Prostate gland (tissue), 2 donors: Measurements from ENCODE around the gene ALDH1L2. TPM values are rescaled to one million over a fixed set of nuclear protein-coding genes. Genes with fewer than 3 reads are reported as not detected.

Experiments used
- DNase-seq: peaks from one replicate; pipeline ENCODE4 v3.0.0-alpha.2; 2019; ENCODE audit warnings: low spot score
- H3K27ac ChIP-seq, 2 donors: fragments of 200-600 bp; sonication (generic); 2 replicates each; pipeline ENCODE4 v1.5.1; 2017 to 2019
- H3K27me3 ChIP-seq: fragments of 200-600 bp; sonication (generic); replicated peaks from 2 replicates; pipeline ENCODE4 v1.5.1; 2019; ENCODE audit not compliant: insufficient read depth
- H3K36me3 ChIP-seq, 2 donors: fragments of 200-600 bp; sonication (generic); 1 replicate in 1 of 2; 2 replicates in 1 of 2; pipeline versions ENCODE4 v1.5.1 to v1.8.1; 2017 to 2019
- H3K4me1 ChIP-seq: fragments of 200-600 bp; sonication (generic); replicated peaks from 2 replicates; pipeline ENCODE4 v1.5.1; 2019
- H3K4me3 ChIP-seq, 2 donors: fragments of 200-600 bp; sonication (generic); 2 replicates each; pipeline ENCODE4 v1.5.1; 2017 to 2019
- H3K9me3 ChIP-seq: fragments of 200-600 bp; sonication (generic); 2 replicates; pipeline ENCODE4 v1.5.1; 2017
- POLR2A ChIP-seq: fragments of 450-650 bp; IDR thresholded peaks from one replicate; pipeline ENCODE4 v1.6.1; 2016; ENCODE audit warnings: antibody characterized with exemption, mild to moderate bottlenecking
- POLR2AphosphoS5 ChIP-seq: sonication (generic); formaldehyde crosslinking; IDR thresholded peaks from one replicate; pipeline ENCODE4 v1.6.1; 2017; ENCODE audit warnings: antibody characterized with exemption
- WGBS: methylation state at CpG from one replicate; pipeline ENCODE4 v1.1.5; 2018; 5-methylcytosine and 5-hydroxymethylcytosine counted together
- intact Hi-C: fragments of 100-400 bp; cut with DNase I; formaldehyde crosslinking; loops from one replicate; pipeline ENCODE4 v1.14.2; 2022
- total RNA-seq, 2 donors: library from RNA; depleted of rRNA; stranded (reverse); fragments of >200 nt; gene quantifications; one replicate each; pipeline ENCODE4 v1.1.0, GENCODE V29; 2016
- TF ChIP-seq, protein P1 (sequence below), 4 experiments: fragments of 200-600 bp in 2 of 4; fragments of 450-650 bp in 2 of 4; sonication (generic) in 2 of 4; IDR thresholded peaks; 1 replicate in 3 of 4; 2 replicates in 1 of 4; pipeline ENCODE4 v1.5.1; 2016 to 2019; ENCODE audit warnings: antibody characterized with exemption in 4 of 4, mild to moderate bottlenecking in 2 of 4, moderate library complexity in 2 of 4

Gene ALDH1L2
- total RNA-seq, 2 donors from 2014 or later: 2.6 to 5.3 TPM

GRCh38 chr12:105026411-105026810 lies 57.8 kb downstream of the ALDH1L2 start:
- Histone ChIP-seq H3K27ac (no peak overlapping the region), H3K4me1 (no peaks in the 10 kb centered on the region), H3K9me3 (no peaks in the 10 kb centered on the region), H3K4me3 (no peak overlapping the region), H3K36me3 (no peaks in the 10 kb centered on the region), H3K27me3 (no peaks in the 10 kb centered on the region)
- DNase-seq: no peak
- WGBS: 57% methylated on average over 4 of the region's 4 CpGs
- TF ChIP-seq POLR2A (no peak), POLR2AphosphoS5 (no peak)
- TF ChIP-seq, protein P1, sequence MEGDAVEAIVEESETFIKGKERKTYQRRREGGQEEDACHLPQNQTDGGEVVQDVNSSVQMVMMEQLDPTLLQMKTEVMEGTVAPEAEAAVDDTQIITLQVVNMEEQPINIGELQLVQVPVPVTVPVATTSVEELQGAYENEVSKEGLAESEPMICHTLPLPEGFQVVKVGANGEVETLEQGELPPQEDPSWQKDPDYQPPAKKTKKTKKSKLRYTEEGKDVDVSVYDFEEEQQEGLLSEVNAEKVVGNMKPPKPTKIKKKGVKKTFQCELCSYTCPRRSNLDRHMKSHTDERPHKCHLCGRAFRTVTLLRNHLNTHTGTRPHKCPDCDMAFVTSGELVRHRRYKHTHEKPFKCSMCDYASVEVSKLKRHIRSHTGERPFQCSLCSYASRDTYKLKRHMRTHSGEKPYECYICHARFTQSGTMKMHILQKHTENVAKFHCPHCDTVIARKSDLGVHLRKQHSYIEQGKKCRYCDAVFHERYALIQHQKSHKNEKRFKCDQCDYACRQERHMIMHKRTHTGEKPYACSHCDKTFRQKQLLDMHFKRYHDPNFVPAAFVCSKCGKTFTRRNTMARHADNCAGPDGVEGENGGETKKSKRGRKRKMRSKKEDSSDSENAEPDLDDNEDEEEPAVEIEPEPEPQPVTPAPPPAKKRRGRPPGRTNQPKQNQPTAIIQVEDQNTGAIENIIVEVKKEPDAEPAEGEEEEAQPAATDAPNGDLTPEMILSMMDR (IDR thresholded peaks at IDR 0.05): no peak
- intact Hi-C loops: no loop called here

DNA sequence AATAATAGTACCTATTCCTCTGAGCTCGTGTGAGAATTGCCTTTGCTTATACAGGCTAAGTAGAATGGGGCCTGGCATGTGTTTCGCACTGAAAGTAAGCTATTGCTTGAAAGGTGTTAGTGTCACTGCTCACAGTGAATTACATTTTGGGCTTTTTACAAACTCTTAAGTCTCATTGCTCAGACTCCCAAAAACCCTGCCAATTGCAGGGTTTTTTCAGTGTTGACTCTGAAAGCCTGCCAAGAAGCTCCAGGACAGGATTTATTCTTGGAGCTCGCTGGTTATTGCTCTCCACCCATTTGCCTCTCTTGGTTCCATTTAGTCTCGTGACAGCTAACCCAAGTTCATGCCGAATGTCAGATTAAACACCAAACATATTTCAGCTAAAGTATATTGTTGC lies 58.4 kb downstream of the ALDH1L2 start:
- peak; percentile 67 for DNase-seq
- Histone ChIP-seq H3K27ac (no peak overlapping the region), H3K36me3 (no peaks in the 10 kb centered on the region), H3K4me3 (no peak overlapping the region), H3K9me3 (no peaks in the 10 kb centered on the region), H3K4me1 (no peaks in the 10 kb centered on the region), H3K27me3 (no peaks in the 10 kb centered on the region)
- 12% methylated on average over 5 of the region's 5 CpGs for WGBS
- TF ChIP-seq, protein P1 (IDR thresholded peaks at IDR 0.05): no peak
- TF ChIP-seq POLR2A (no peak), POLR2AphosphoS5 (peak; percentile 69)
- intact Hi-C loops: no loop called here

DNA sequence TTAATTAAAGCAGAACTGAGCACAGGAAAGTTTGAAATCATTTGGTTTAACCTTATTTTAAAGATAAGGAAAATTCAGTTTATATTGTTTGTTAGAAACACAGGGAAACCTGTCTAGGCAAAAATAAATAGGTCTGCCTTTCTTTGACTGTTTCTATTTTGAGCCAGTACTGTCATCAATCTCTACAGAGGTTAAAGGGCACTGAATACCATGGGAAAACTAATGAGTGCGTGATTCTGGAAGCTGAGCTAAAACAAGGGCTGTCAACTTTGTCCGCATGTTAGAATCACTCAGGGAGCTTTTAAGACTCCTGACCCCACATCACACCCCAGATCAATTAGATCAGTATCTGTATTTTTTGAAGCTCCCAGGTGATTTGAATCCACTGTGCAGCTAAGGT lies 59.3 kb downstream of the ALDH1L2 start:
- no peaks in the 10 kb centered on the region for H3K9me3 ChIP-seq
- TF ChIP-seq, protein P1 (IDR thresholded peaks at IDR 0.05): no peak
- no peak for TF ChIP-seq POLR2A
- no peaks in the 10 kb centered on the region for H3K27me3 ChIP-seq
- WGBS: 81% methylated on average over 2 of the region's 2 CpGs
- intact Hi-C loops: no loop called here
- H3K4me1 ChIP-seq: no peaks in the 10 kb centered on the region
- no peak overlapping the region for H3K4me3 ChIP-seq
- no peak overlapping the region for H3K27ac ChIP-seq
- H3K36me3 ChIP-seq: no peaks in the 10 kb centered on the region
- DNase-seq: no peak

DNA sequence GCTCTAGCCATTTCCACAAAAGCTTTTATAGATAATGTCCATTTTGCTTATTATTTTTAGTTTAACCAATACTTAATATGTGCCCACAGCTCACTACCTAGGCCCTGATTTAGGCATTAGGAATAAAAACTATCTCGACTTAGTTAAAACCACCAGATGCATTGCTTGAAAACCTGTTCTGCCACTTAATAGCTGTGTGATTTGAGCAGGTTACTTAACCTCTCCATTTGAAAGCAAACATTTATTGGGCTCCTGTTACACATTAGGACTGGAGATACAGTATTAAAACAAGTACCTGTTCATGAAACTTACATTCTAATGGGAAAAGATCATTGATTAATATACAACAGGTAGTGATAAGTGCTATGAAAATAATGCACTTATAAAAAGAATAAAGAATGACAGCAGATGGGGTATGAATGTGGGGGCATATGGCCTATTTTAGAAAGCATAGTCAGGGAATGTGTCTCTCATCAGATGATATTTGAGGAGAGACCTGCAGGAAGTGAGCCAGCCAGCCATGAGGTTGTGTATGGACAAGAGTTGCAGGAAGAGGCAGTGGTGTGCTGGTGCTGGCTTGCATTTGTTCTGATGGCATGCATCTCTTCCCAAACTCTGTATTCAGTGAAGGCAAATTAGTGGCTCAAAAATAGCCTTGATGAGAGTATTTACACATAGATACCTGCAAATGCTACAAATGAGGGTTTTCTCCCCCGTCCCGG lies 63.9 kb downstream of the ALDH1L2 start:
- H3K27ac ChIP-seq: no peak overlapping the region
- H3K27me3 ChIP-seq: no peaks in the 10 kb centered on the region
- H3K4me3 ChIP-seq: no peak overlapping the region
- no peaks in the 10 kb centered on the region for H3K36me3 ChIP-seq
- no peak for DNase-seq
- no peaks in the 10 kb centered on the region for H3K4me1 ChIP-seq
- intact Hi-C loops: no loop called here
- no peaks in the 10 kb centered on the region for H3K9me3 ChIP-seq
- WGBS: 66% methylated on average over 3 of the region's 3 CpGs
- TF ChIP-seq POLR2A: no peak
- TF ChIP-seq POLR2AphosphoS5: no peak
- TF ChIP-seq, protein P1 (IDR thresholded peaks at IDR 0.05): no peak

DNA sequence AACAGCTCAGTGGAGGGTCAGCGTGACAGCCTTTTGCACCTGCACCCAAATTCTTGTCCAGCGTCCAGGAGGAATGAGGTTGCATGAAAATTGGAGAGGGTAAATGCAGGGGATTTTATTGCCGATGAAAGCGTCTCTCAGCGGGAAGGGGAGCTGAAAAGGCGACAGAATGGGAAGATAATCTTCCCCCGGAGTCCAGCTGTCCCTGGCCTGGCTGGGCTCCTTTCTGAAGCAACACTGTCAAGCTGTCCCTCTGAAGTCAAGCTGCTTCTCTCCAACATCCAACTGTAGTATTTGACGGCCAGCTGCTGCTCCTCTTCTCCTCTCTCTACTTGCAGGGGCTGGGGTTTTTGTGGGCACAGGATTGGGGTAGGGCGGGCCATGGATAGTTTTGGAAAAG lies 65.5 kb downstream of the ALDH1L2 start:
- H3K4me3 ChIP-seq: no peak overlapping the region

More for the DNA sequence above, 65.5 kb downstream of the ALDH1L2 start:
- H3K4me1 ChIP-seq: no peaks in the 10 kb centered on the region
- TF ChIP-seq, protein P1 (IDR thresholded peaks at IDR 0.05): no peak
- H3K9me3 ChIP-seq: no peaks in the 10 kb centered on the region
- H3K36me3 ChIP-seq: no peaks in the 10 kb centered on the region
- H3K27me3 ChIP-seq: no peaks in the 10 kb centered on the region
- no peak overlapping the region for H3K27ac ChIP-seq
- no peak for DNase-seq
- intact Hi-C loops: no loop called here
- 75% methylated on average over 9 of the region's 9 CpGs for WGBS
